Stimulated activated CD8-positive, alpha-beta memory T cell treated with anti-CD3 and anti-CD28 coated beads, Interleukin-7, amount 100 ng/mL, for 48 hours (primary cell): ENCODE data around the gene DBP.
"Not testable (repeated sequence)": the region's sequence is repeated elsewhere in the genome, so short reads cannot be mapped to it uniquely, and the experiment has no call there.

Experiments
- DNase-seq, 2 donors: peaks; one replicate each; pipeline ENCODE4 v3.0.0-alpha.2; 2020; ENCODE audit warnings: low read depth in 1 of 2; ENCODE audit errors: extremely low read depth in 1 of 2

The DBP gene

DNA sequence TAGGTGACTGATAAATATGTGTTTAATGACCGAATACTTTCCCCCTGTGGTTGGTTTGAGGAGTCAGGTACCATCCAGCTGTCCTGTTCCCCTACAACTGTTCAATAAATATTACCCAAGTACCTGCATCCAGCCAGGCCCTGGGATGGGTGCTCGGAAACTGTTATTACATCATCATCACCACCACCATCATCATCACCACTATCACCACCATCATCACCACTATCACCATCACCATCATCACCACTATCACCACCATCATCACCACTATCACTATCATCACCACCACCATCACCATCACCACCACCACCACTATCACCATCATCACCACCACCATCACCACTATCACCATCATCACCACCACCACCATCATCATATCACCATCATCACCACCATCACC is 31.6 kb upstream of the DBP start:
- no peak for DNase-seq

DNA sequence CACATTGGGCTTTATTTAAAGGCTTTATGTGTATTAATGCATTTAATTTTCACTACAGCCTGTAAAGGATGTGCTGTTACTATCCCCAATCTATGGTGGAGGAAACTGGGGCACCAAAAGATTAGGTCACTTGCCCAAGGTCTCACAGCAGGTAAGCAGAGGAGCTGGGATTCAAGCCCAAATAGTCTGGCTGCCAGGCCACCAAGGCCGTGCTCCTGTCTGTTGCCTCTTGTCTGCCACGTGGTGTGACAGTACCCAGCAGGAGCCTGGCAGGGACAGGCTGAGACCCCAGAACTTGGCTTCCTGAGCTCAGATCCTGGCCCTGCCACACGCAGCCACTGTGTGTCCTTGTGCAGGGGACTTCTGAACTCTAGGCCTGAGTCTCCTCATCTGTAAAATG is 31.2 kb upstream of the DBP start:
- no peak for DNase-seq

DNA sequence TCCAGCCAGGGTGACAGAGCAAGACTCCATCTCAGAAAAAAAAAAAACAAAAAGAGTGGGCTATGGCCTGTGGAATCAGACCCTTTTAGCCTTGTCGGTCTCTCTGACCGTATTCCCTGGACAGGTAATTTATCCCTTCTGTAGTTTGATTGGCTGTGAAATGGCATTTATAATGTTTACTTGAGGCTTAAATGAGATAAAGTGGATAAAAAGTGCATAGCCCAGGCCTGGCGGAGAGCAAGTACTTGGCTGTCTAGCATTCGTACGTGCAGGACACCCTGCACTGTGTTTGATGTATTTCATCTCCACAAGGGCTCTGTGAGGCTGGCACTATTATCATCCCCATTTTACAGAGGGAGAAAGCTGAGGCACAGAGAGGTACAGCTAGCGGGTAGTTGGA is 28.6 kb upstream of the DBP start:
- no peak for DNase-seq

- no peak for DNase-seq
Measured at GRCh38 chr19:48664476-48664875, 27.3 kb upstream of the DBP start.

DNA sequence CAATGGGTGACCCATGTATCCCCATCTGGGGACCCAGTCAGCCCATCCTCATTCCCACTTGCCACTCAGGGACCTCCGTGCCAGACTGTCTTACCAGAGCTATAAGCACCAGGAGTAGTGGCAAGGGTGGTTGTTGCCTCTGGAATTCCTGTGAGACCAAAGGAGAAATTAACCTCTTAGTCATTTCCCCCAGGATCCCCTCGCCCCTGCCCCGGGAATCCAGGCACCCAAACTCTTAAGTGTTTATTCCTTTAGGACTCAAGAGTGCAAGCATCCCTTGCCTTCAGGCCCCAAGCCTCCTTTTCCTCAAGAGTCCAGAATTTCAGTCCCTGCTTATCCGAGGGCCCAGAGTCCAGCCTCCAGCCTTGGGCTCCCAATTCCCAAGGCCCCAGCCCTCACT is 26.5 kb upstream of the DBP start:
- DNase-seq: no peak

DNA sequence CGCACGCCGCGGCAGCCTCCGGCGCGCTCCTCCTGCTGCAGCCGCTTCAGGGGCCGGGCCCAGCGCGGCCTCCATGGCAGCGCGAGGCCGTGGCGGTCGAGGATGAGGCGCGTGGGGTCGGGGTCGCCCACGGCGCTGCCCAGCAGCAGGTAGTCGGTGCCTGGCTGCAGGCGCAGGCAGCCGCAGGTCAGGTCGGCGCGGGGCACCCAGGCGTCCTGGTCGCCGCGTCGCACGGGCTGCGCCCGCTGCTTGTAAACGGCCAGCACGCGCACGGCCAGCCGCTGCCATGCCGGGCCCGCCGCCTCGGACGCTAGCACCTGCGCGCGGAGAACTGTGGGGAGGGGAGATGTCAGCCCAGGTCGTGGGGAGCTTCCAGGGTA is 24.5 kb upstream of the DBP start:
- no peak for DNase-seq

DNA sequence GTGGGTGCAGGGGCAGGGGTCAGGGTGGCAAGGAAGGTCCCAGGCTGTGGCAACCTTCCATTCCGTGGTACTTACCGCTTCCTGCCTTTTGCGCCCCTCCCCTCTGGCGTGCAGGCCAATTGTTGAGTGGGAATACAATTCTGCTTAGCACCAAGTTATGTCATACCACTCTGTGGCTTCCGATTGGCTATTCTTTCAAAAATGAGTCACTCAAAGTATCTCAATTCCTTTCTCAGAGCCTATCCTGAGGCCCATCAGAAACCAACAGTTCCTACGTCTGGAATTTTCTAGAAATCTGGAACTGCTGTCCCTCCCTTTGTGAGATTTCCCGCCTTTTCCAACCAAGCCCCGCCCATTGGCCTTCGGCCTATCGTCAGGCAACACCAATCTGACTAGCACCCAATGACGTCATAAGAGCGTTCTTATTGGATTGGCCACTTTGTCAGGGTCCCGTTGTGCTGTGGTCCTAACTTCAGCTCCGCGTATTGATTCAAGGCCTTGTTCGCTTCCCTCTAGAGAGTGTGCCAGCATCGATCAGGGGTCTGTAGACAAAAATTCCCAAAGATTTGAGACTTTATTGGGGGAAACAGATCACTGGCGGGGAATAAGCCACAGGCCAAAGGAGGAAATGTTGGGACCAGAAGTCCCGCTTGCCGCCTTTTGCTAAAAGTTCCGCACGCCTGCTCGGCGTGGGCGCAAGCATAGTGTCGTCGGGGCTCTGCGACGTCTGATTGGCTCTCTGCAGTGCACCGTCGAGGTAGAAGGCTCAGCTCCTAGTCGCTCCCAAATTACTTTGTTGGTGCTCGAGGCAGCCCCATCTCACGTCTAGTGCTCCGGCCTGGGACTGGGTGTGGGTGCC is 23.9 kb upstream of the DBP start:
- DNase-seq: peak in 1 of 2 donors; percentile 77

- no peak for DNase-seq
Measured at GRCh38 chr19:48659768-48660167, 22.6 kb upstream of the DBP start.

GRCh38 chr19:48658483-48658882 is 21.3 kb upstream of the DBP start:
- no peak for DNase-seq

DNA sequence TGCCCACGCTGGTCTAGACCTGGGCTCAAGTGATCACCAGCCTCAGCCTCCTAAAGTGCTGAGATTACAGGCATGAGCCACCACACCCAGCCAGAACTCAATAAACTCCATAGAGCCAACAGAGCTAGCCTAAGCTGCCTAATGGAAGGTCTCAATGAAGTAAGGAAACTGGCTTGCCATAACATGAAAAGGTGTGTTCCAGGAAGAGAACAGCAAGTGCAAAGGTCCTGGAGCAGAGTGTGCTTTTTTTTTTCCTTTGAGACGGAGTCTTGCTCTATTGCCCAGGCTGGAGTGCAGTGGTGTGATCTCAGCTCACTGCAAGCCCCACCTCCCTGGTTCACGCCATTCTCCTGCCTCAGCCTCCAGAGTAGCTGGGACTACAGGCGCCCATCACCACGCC is 20.6 kb upstream of the DBP start:
- DNase-seq: not testable (repeated sequence)

DNA sequence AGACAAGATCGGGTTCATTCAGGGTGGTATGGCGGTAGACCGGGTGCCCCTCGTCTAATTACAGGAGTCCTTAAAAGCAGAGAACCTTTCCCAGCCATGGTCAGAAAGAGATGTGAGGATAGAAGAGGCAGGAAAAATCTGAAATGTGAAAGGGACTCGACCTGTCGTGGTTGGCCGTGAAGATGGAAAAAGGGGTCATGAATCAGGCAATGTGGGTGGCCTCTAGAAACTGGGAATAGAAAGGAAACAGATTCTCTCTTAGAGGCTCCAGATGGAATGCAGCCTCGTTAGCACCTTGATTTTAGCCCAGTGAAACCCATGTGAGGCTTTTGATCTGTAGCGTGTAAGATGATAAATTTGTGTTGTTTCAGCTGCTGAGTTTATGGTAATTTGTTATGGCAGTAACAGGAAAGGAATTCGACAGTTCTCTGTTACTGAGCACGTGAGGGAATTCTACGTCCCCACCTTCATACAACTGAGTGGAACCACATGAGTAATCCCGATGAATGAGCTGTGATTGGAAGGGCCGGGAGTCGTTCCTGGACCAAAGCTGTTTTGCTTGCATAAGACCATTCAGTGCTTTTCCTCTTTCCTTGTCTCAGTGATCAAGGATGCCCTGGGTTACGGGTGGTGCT is 19.8 kb upstream of the DBP start:
- DNase-seq: no peak

DNA sequence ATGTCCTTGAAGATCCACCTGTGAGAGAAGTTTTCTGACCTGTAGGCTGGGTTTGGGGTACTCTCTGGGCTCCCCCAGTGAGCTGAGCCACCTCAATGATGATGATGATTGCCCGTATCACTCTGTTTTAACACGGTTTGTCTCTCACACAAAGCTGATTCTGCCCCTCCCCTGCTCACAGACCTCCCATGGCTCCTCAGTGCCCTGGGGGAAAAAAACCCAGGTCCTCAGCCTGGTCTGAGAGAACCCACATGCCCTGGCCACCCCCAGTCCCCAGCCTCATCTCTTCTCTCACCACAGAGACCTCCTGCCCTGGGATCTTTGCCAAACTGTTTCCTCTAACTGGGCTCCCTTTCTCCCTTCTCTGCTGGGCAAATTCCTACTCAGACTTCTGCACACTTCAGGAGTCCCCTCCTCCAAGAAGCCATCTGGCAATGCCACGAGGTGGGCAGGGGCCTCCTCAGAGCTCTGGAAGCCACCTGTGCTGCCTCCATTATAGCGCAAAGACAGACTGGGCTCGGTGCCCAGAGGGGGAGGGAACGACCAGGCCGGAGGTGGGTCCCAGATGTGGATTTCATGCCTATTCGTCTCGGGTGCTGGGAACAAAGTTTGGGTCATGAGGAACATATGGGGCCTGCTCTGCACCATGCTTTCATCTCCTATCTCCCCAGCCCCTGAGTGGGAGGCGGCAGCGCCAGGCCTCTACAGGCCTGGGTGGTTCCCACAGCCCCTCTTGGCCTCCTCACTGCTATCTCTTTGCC is 17.3 kb upstream of the DBP start:
- DNase-seq: no peak

DNA sequence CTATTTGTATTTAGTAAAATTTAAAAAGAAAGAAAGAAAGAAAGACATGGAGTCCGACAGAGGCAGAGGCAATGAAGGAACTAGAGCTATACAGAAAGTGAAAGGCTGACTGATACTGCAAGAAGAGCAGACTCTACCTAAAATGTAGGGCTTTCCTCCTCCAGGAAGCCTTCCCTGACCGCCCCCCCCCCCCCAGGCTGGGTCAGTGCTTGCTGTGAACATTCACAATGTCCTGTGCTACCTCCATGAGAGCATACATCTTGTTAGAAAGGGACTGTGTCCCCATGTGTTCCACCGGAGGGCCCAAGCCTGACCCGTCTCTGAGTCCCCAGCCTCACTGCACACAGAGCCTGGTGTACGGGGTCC is 14.5 kb upstream of the DBP start:
- DNase-seq: no peak

DNA sequence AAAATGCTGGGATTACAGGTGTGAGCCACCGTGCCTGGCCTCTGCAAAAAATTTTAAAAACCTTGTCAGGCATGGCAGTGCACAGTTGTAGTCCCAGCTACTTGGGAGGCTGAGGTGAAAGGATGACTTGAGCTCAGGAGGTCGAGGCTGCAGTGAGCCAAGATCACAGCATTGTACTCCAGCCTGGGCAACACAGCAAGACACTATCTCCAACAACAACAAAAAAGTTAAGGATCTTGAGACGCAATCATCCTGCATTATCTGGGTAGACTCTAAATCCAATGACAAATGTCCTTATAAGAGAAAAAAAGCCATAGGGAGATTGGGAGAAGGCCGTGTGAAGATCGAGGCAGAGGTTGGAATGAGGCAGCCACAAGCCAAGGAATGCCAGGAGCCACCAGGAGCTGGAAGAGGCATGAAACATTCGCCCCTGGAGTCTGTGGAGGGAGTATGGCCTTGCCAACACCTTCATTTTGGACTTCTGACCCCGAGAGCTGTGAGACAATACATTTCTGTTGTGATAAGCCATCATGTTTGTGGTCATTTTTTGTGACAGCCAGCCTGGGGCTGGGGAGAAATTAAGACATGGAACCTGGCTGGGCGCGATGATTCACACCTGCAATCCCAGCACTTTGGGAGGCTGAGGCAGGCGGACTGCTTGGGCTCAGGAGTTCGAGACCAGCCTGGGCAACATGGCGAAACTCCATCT is 13.9 kb upstream of the DBP start:
- no peak for DNase-seq

DNA sequence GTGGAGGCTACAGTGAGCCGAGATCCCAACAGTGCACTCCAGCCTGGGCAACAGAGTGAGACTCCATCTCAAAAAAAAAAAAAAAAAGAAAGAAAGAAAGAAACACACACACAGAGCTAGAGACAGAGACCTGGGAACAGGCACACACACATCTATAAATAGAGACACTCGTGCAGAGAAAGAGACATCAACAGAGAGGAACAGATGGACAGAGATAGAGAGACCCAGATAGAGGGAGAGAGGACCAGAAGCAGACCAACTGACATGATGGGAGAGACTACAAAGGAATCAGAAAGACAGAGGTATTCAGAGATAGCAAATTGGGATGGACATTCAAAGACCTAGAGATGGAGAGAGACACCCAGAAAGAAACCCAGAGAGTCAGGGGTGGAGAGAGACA is 11.0 kb upstream of the DBP start:
- no peak for DNase-seq

DNA sequence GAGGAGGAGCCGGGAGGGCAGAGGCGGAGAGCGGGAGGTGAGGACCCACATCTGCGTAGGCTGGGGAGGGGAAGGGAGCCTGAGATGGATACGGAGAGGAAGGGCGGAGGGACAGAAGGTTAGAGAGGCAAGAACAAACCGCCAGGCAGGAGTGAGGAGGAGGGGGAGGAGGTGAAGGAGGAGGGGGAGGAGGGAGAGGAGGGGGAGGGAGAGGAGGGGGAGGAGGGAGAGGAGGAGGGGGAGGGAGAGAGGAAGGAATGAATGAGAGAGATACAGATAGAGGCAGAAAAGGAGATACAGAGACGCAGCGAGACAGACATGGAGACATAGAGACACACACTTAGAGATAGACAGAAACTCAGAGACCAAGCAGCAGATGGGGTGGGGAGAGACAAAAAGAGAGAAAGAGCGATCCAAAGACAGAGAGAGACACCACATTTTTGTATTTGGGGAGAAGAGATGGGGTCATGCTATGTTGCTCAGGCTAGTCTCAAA is 9.6 kb upstream of the DBP start:
- DNase-seq: no peak

- peak; percentile 80 to 86 for DNase-seq
Measured at GRCh38 chr19:48646001-48646721, 9.0 kb upstream of the DBP start, which contains the start of gene CA11. Gene CA11, minus strand, starts transcription at chr19:48646187. Its CDS starts 555 bp downstream, at chr19:48645632.

GRCh38 chr19:48645620-48646000 is 8.4 kb upstream of the DBP start:
- DNase-seq: no peak

GRCh38 chr19:48644839-48645619 is 7.8 kb upstream of the DBP start:
- peak in 1 of 2 donors; percentile 66 for DNase-seq

- no peak for DNase-seq
Measured at GRCh38 chr19:48644355-48644754, 7.2 kb upstream of the DBP start.
